Aorta (tissue), 5 donors: ENCODE data around the gene NUBP2. TPM values are rescaled to one million over a fixed set of nuclear protein-coding genes. Genes with fewer than 3 reads are reported as not detected.

Experiments used
- ATAC-seq: fragments of 200-7000 bp; cut with Tn5 transposase; one replicate; pipeline ENCODE4 v1.9.1; 2022; ENCODE audit warnings: moderate library complexity; ENCODE audit not compliant: low FRiP score
- DNase-seq, 2 donors: peaks; one replicate each; pipeline ENCODE4 v3.0.0-alpha.2; 2020
- H3K27ac ChIP-seq, 2 donors: one replicate each; pipeline ENCODE4 v1.5.1; 2013; ENCODE audit warnings: low read length in 2 of 2, mild to moderate bottlenecking in 2 of 2, moderate library complexity in 2 of 2, control low read depth in 1 of 2, inconsistent platforms in 1 of 2, low read depth in 1 of 2
- H3K27me3 ChIP-seq, 2 donors: one replicate each; pipeline ENCODE4 v1.6.1; 2013; ENCODE audit warnings: control low read depth in 1 of 2, low read length in 1 of 2, mild to moderate bottlenecking in 1 of 2, moderate library complexity in 1 of 2; ENCODE audit not compliant: insufficient read depth in 2 of 2, control insufficient read depth in 1 of 2
- H3K36me3 ChIP-seq, 2 donors: one replicate each; pipeline ENCODE4 v1.6.1; 2013; ENCODE audit warnings: control low read depth in 1 of 2, low read length in 1 of 2, mild to moderate bottlenecking in 1 of 2; ENCODE audit not compliant: insufficient read depth in 2 of 2, control insufficient read depth in 1 of 2
- H3K4me1 ChIP-seq, 2 donors: one replicate each; pipeline ENCODE4 v1.6.1; 2013; ENCODE audit warnings: low read length in 2 of 2, control low read depth in 1 of 2, mild to moderate bottlenecking in 1 of 2, moderate library complexity in 1 of 2; ENCODE audit not compliant: insufficient read depth in 2 of 2, control insufficient read depth in 1 of 2
- H3K4me3 ChIP-seq, 2 donors: one replicate each; pipeline ENCODE4 v1.5.1; 2013; ENCODE audit warnings: low read length in 2 of 2, control low read depth in 1 of 2, mild to moderate bottlenecking in 1 of 2
- H3K9me3 ChIP-seq: one replicate; pipeline ENCODE4 v1.6.1; 2013; ENCODE audit warnings: mild to moderate bottlenecking, low read length; ENCODE audit not compliant: control insufficient read depth
- WGBS, 2 donors: extraction: QIAGEN DNeasy Blood & Tissue Kit; methylation state at CpG; one replicate each; pipeline ENCODE4 v1.1.7; 2013; 5-methylcytosine and 5-hydroxymethylcytosine counted together
- intact Hi-C, 2 donors: fragments of 100-400 bp; cut with DNase I; formaldehyde crosslinking; loops; one replicate each; pipeline versions ENCODE4 v1.14.2 to v1.15.0; 2022
- polyA plus RNA-seq, 2 donors: library from polyadenylated mRNA; stranded (reverse); fragments of 200-250 nt; gene quantifications; one replicate each; pipeline ENCODE4 v1.2.3, GENCODE V29; 2013
- total RNA-seq, 2 donors: library from RNA; stranded (reverse); fragmentation: NEBNext Ultra II Directional; extraction: Animal tissue kit (Norgen Biotek cat#: 25700); gene quantifications; one replicate each; pipeline ENCODE4 v1.2.1, GENCODE V29; 2021
- donor health status: healthy with polysubstance abuse.
- donor health status: Bipolar disorder and iron deficiency.
- donor health status: DM: no; HTN: no; CAD: no.
- donor health status: DM: no; HTN: no; CAD: no.
- donor health status: DM: yes; HTN: yes; CAD: no.

NUBP2 gene
- total and polyA plus RNA-seq, 4 donors: 30.7 to 92.4 (median 44.1) TPM

GRCh38 chr16:1744338-1744840, 38.4 kb upstream of the NUBP2 start:
- no peak for ATAC-seq
- H3K36me3 ChIP-seq: peaks cover 0 to 12% of the 10 kb centered on the region in 2 donors
- 90% methylated on average over 24 of the region's 24 CpGs for WGBS, 2 donors
- no peak overlapping the region for H3K27ac ChIP-seq
- no peak overlapping the region for H3K4me3 ChIP-seq
- intact Hi-C loops: no loop called here
- no peaks in the 10 kb centered on the region for H3K4me1 ChIP-seq
- H3K27me3 ChIP-seq: no peaks in the 10 kb centered on the region
- no peak for DNase-seq
- H3K9me3 ChIP-seq: no peaks in the 10 kb centered on the region

- Histone ChIP-seq H3K9me3 (no peaks in the 10 kb centered on the region), H3K4me1 (no peaks in the 10 kb centered on the region), H3K27me3 (no peaks in the 10 kb centered on the region), H3K27ac (no peak overlapping the region), H3K4me3 (no peak overlapping the region), H3K36me3 (peaks cover 0 to 15% of the 10 kb centered on the region in 2 donors)
- DNase-seq: no peak
- 90% methylated on average over 25 of the region's 25 CpGs for WGBS, 2 donors
- intact Hi-C loops: no loop called here
- ATAC-seq: no peak
Measured at GRCh38 chr16:1745181-1745899, 37.4 kb upstream of the NUBP2 start.

- H3K4me1 ChIP-seq: no peaks in the 10 kb centered on the region
- no peak overlapping the region for H3K27ac ChIP-seq
- intact Hi-C loops: no loop called here
- H3K36me3 ChIP-seq: peaks cover 0 to 15% of the 10 kb centered on the region in 2 donors
- 92 to 94% methylated on average over 29 of the region's 29 CpGs for WGBS, 2 donors
- DNase-seq: no peak
- H3K4me3 ChIP-seq: no peak overlapping the region
- H3K27me3 ChIP-seq: no peaks in the 10 kb centered on the region
- no peak for ATAC-seq
- H3K9me3 ChIP-seq: no peaks in the 10 kb centered on the region
Measured at GRCh38 chr16:1745900-1746692, 36.7 kb upstream of the NUBP2 start.

GRCh38 chr16:1746693-1747195, 36.0 kb upstream of the NUBP2 start:
- ATAC-seq (no peak), DNase-seq (no peak)
- Histone ChIP-seq H3K27me3 (no peaks in the 10 kb centered on the region), H3K4me1 (no peaks in the 10 kb centered on the region), H3K9me3 (no peaks in the 10 kb centered on the region), H3K27ac (no peak overlapping the region), H3K36me3 (peaks cover 0 to 15% of the 10 kb centered on the region in 2 donors), H3K4me3 (no peak overlapping the region)
- intact Hi-C loops: no loop called here
- 93% methylated on average over 31 of the region's 31 CpGs for WGBS, 2 donors

- Histone ChIP-seq H3K27ac (no peak overlapping the region), H3K4me1 (no peaks in the 10 kb centered on the region), H3K27me3 (no peaks in the 10 kb centered on the region), H3K4me3 (no peak overlapping the region), H3K9me3 (no peaks in the 10 kb centered on the region), H3K36me3 (peaks cover 0 to 17% of the 10 kb centered on the region in 2 donors)
- 85 to 86% methylated on average over 11 of the region's 11 CpGs for WGBS, 2 donors
- ATAC-seq (no peak), DNase-seq (no peak)
- intact Hi-C loops: no loop called here
Measured at GRCh38 chr16:1747934-1748333, 34.8 kb upstream of the NUBP2 start.

- peaks cover 0 to 18% of the 10 kb centered on the region in 2 donors for H3K36me3 ChIP-seq
- ATAC-seq: no peak
- intact Hi-C loops: no loop called here
Measured at GRCh38 chr16:1749152-1750117, 33.3 kb upstream of the NUBP2 start.

GRCh38 chr16:1751946-1752345, 30.8 kb upstream of the NUBP2 start:
- Histone ChIP-seq H3K9me3 (no peaks in the 10 kb centered on the region), H3K4me1 (no peaks in the 10 kb centered on the region), H3K27ac (no peak overlapping the region), H3K4me3 (no peak overlapping the region), H3K36me3 (peaks cover 0 to 18% of the 10 kb centered on the region in 2 donors), H3K27me3 (no peaks in the 10 kb centered on the region)
- ATAC-seq (no peak), DNase-seq (no peak)
- intact Hi-C loops: no loop called here
- WGBS, 2 donors: 96 to 97% methylated on average over 16 of the region's 16 CpGs

More at GRCh38 chr16:1749152-1750117, 33.3 kb upstream of the NUBP2 start:
- 96% methylated on average over 29 of the region's 29 CpGs for WGBS, 2 donors
- Histone ChIP-seq H3K4me1 (no peaks in the 10 kb centered on the region), H3K27ac (no peak overlapping the region), H3K27me3 (no peaks in the 10 kb centered on the region), H3K4me3 (no peak overlapping the region), H3K9me3 (no peaks in the 10 kb centered on the region)
- DNase-seq: no peak

GRCh38 chr16:1752853-1753252, 29.9 kb upstream of the NUBP2 start:
- Histone ChIP-seq H3K36me3 (peaks cover 0 to 16% of the 10 kb centered on the region in 2 donors), H3K27me3 (no peaks in the 10 kb centered on the region), H3K4me1 (no peaks in the 10 kb centered on the region), H3K4me3 (no peak overlapping the region), H3K9me3 (no peaks in the 10 kb centered on the region), H3K27ac (no peak overlapping the region)
- ATAC-seq: no peak
- 93 to 94% methylated on average over 14 of the region's 14 CpGs for WGBS, 2 donors
- no peak for DNase-seq
- intact Hi-C loops: no loop called here
